OCI-LY3 (cell line): Measurements from ENCODE around the gene SLC34A1.

Source experiments
- EZH2phosphoT487 ChIP-seq: fragments of 200-600 bp; shearing (Covaris generic); IDR thresholded peaks from 2 replicates; pipeline ENCODE4 v1.6.1; 2018; ENCODE audit warnings: antibody characterized with exemption, mixed run types, low read depth
- TF ChIP-seq, protein P1 (sequence below): fragments of 200-600, 300-600 bp; sonication (generic); IDR thresholded peaks from 2 replicates; pipeline ENCODE4 v1.5.1; 2014; ENCODE audit warnings: antibody characterized with exemption, low read length, low read depth

DNA sequence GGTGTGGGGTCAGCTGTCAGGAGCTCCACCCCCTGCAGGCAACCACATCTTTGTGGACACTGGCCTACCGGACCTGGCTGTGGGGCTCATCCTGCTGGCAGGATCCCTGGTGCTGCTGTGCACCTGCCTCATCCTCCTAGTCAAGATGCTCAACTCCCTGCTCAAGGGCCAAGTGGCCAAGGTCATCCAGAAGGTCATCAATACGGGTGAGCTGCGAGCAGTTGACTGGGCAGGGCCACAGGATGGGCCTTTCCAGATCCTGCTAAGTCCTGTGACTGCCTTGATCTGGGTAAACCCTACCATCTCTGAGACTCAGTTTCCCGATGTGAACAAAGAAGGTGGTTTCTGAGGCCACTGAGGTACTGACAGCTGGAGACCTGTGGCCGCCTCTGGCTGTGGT lies 9.8 kb downstream of the SLC34A1 start:
- TF ChIP-seq, protein P1, sequence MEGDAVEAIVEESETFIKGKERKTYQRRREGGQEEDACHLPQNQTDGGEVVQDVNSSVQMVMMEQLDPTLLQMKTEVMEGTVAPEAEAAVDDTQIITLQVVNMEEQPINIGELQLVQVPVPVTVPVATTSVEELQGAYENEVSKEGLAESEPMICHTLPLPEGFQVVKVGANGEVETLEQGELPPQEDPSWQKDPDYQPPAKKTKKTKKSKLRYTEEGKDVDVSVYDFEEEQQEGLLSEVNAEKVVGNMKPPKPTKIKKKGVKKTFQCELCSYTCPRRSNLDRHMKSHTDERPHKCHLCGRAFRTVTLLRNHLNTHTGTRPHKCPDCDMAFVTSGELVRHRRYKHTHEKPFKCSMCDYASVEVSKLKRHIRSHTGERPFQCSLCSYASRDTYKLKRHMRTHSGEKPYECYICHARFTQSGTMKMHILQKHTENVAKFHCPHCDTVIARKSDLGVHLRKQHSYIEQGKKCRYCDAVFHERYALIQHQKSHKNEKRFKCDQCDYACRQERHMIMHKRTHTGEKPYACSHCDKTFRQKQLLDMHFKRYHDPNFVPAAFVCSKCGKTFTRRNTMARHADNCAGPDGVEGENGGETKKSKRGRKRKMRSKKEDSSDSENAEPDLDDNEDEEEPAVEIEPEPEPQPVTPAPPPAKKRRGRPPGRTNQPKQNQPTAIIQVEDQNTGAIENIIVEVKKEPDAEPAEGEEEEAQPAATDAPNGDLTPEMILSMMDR: no peak
- no peak for TF ChIP-seq EZH2phosphoT487
